Neural cell (in vitro differentiated cells): ENCODE results near the gene SHC1.

Source experiments
- CTCF ChIP-seq: fragments of 450-650 bp; IDR thresholded peaks from 2 replicates; pipeline ENCODE4 v1.5.1; 2014; ENCODE audit warnings: antibody characterized with exemption, mild to moderate bottlenecking, moderate library complexity; ENCODE audit not compliant: poor library complexity, severe bottlenecking
- EP300 ChIP-seq: fragments of 450-650 bp; conservative IDR thresholded peaks from 2 replicates; pipeline ENCODE4 v1.6.1; 2014; ENCODE audit warnings: antibody characterized with exemption, mild to moderate bottlenecking, moderate library complexity; ENCODE audit not compliant: poor library complexity, severe bottlenecking
- EZH2 ChIP-seq: fragments of 200-600, 300-800 bp; shearing (Covaris generic), sonication (generic); IDR thresholded peaks from 2 replicates; pipeline ENCODE4 v1.6.1; 2014; ENCODE audit warnings: antibody characterized with exemption, low read length, borderline replicate concordance, mild to moderate bottlenecking; ENCODE audit not compliant: insufficient read depth, poor library complexity, severe bottlenecking
- MXI1 ChIP-seq: fragments of 450-650 bp; conservative IDR thresholded peaks from 2 replicates; pipeline ENCODE4 v1.6.1; 2014; ENCODE audit warnings: antibody characterized with exemption, mild to moderate bottlenecking; ENCODE audit not compliant: poor library complexity, severe bottlenecking
- POLR2AphosphoS5 ChIP-seq: IDR thresholded peaks from 2 replicates; pipeline ENCODE4 v1.6.1; 2012
- RAD21 ChIP-seq: fragments of 450-650 bp; conservative IDR thresholded peaks from 2 replicates; pipeline ENCODE4 v1.6.1; 2014; ENCODE audit warnings: antibody characterized with exemption, mild to moderate bottlenecking, moderate library complexity
- REST ChIP-seq: IDR thresholded peaks from 2 replicates; pipeline ENCODE4 v1.6.1; 2012; ENCODE audit warnings: borderline replicate concordance

GRCh38 chr1:155012776-155013602 is 42.4 kb upstream of the SHC1 start:
- no peak for TF ChIP-seq CTCF
- TF ChIP-seq POLR2AphosphoS5 = no peak
- TF ChIP-seq REST = no peak
- TF ChIP-seq EP300 = no peak
- no peak for TF ChIP-seq RAD21
- TF ChIP-seq MXI1 = no peak
- TF ChIP-seq EZH2 = no peak
